ENCODE results near the gene CRIP3. TPM values are rescaled to one million over a fixed set of nuclear protein-coding genes. Genes with fewer than 3 reads are reported as not detected.

The CRIP3 gene
- total RNA-seq, 1 experiment from 2014 or later: 16.9 TPM

DNA sequence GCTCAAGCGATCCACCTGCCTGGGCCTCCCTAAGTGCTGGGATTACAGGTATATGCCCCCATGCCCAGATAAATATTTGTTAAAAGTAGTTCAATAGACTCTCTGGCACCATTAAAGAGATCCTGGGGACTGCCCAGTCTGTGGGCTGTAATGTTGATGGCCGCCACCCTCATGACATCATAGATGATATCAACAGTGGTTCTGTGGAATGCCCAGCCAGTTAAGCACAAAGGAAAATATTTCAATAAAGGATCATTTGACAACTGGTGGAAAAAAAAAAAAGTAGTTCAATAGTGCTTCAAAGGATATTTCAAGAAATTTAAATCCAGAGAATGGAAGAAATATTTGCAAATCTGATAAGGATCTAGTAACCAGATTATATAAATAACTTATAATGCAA, 1.5 kb upstream of the CRIP3 start:
- Histone ChIP-seq H4K91ac (ENCODE audit: insufficient read length, low read depth, low read length) (no peak overlapping the region), H3K14ac (ENCODE audit: insufficient read depth, low read length) (no peak overlapping the region), H4K20me1 (ENCODE audit: control insufficient read depth, insufficient read depth, insufficient read length) (no peaks in the 10 kb centered on the region), H3T11ph (ENCODE audit: low read length) (no peak overlapping the region), H2BK120ac (ENCODE audit: low read depth, low read length, poor library complexity, severe bottlenecking) (no peak overlapping the region), H3K79me1 (ENCODE audit: insufficient read depth, low read depth, low read length, poor library complexity, severe bottlenecking) (no peaks in the 10 kb centered on the region), H3K79me2 (ENCODE audit: insufficient read depth, low read length) (no peaks in the 10 kb centered on the region; the same call in 1 of the 2 replicates), H2BK15ac (ENCODE audit: low read depth, low read length) (no peak overlapping the region), H3K23me2 (ENCODE audit: insufficient read length, low read depth, low read length, poor library complexity, severe bottlenecking) (peaks cover 10% of the 10 kb centered on the region), H2AFZ (ENCODE audit: low read length) (no peak overlapping the region), H4K5ac (ENCODE audit: insufficient read length, low read depth, low read length) (no peak overlapping the region), H3K4me1 (ENCODE audit: insufficient read depth, low read length) (no peaks in the 10 kb centered on the region; the same call in 1 of the 2 replicates), H3K56ac (ENCODE audit: insufficient read length, low read depth, low read length) (no peak overlapping the region), H3K9me3 (ENCODE audit: control insufficient read depth, low read depth, low read length) (no peaks in the 10 kb centered on the region), H2BK20ac (ENCODE audit: low read depth, low read length, poor library complexity, severe bottlenecking) (no peak overlapping the region), H2BK5ac (ENCODE audit: insufficient read length, low read length) (no peak overlapping the region), H2BK12ac (ENCODE audit: insufficient read length, low read depth, low read length) (no peak overlapping the region), H3K23ac (ENCODE audit: insufficient read length, low read depth, low read length) (no peak overlapping the region), H3K27me3 (ENCODE audit: insufficient read depth, low read length) (no peaks in the 10 kb centered on the region), H4K8ac (replicated peaks; ENCODE audit: insufficient read length, low read depth, low read length) (no peak overlapping the region), H3K18ac (ENCODE audit: insufficient read length, low read depth, low read length) (no peak overlapping the region), H3K27ac (ENCODE audit: insufficient read length, low read depth, low read length) (no peak overlapping the region), H3K9ac (ENCODE audit: extremely low read depth, insufficient read length, low read length) (no peak overlapping the region), H3K4me2 (ENCODE audit: insufficient read depth, insufficient read length, low read length) (no peak overlapping the region), H2AK5ac (ENCODE audit: insufficient read length, low read length) (no peak overlapping the region), H3K4ac (ENCODE audit: low read depth, low read length) (no peak overlapping the region)
- TF ChIP-seq, protein P1, sequence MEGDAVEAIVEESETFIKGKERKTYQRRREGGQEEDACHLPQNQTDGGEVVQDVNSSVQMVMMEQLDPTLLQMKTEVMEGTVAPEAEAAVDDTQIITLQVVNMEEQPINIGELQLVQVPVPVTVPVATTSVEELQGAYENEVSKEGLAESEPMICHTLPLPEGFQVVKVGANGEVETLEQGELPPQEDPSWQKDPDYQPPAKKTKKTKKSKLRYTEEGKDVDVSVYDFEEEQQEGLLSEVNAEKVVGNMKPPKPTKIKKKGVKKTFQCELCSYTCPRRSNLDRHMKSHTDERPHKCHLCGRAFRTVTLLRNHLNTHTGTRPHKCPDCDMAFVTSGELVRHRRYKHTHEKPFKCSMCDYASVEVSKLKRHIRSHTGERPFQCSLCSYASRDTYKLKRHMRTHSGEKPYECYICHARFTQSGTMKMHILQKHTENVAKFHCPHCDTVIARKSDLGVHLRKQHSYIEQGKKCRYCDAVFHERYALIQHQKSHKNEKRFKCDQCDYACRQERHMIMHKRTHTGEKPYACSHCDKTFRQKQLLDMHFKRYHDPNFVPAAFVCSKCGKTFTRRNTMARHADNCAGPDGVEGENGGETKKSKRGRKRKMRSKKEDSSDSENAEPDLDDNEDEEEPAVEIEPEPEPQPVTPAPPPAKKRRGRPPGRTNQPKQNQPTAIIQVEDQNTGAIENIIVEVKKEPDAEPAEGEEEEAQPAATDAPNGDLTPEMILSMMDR (conservative IDR thresholded peaks at IDR 0.05): no peak
- WGBS (ENCODE audit: extremely low coverage, insufficient read length, low lambda C conversion rate): no CpG with 5 or more reads among the region's 2 CpGs
- H3K4me1 Mint-ChIP-seq: peaks cover 19 to 31% of the 10 kb centered on the region in 2 experiments
- H3K27me3 Mint-ChIP-seq (ENCODE audit: low read depth): peaks cover 6% of the 10 kb centered on the region
- no peak overlapping the region for H3K27ac Mint-ChIP-seq
- no peak for DNase-seq
- H3K36me3 Mint-ChIP-seq (ENCODE audit: insufficient read depth in 1 of 3, low read depth in 3 of 3): peaks cover 0 to 10% (median 0%) of the 10 kb centered on the region in 3 experiments; a peak in 4 of 7 replicates
- H3K9me3 Mint-ChIP-seq: no peaks in the 10 kb centered on the region
- H3K4me3 Mint-ChIP-seq: no peak overlapping the region

All from H9 (cell line).